GM12801 (cell line): ENCODE data around the gene JUP.

Source experiments
- CTCF ChIP-seq: IDR thresholded peaks from one replicate; pipeline ENCODE4 v1.5.1; 2011; ENCODE audit warnings: control low read depth; ENCODE audit not compliant: insufficient read length; ENCODE audit errors: extremely low read depth

Gene JUP

DNA sequence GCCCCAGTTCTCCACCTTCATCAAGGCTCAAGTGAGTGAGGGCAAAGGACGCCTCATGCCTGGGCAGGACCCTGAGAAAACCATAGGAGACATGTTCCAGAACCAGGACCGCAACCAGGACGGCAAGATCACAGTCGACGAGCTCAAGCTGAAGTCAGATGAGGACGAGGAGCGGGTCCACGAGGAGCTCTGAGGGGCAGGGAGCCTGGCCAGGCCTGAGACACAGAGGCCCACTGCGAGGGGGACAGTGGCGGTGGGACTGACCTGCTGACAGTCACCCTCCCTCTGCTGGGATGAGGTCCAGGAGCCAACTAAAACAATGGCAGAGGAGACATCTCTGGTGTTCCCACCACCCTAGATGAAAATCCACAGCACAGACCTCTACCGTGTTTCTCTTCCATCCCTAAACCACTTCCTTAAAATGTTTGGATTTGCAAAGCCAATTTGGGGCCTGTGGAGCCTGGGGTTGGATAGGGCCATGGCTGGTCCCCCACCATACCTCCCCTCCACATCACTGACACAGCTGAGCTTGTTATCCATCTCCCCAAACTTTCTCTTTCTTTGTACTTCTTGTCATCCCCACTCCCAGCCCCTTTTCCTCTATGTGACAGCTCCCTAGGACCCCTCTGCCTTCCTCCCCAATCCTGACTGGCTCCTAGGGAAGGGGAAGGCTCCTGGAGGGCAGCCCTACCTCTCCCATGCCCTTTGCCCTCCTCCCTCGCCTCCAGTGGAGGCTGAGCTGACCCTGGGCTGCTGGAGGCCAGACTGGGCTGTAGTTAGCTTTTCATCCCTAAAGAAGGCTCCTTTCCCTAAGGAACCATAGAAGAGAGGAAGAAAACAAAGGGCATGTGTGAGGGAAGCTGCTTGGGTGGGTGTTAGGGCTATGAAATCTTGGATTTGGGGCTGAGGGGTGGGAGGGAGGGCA, 36.0 kb upstream of the JUP start:
- no peak for TF ChIP-seq CTCF

GRCh38 chr17:41821776-41822175, 35.3 kb upstream of the JUP start:
- TF ChIP-seq CTCF, result no peak

DNA sequence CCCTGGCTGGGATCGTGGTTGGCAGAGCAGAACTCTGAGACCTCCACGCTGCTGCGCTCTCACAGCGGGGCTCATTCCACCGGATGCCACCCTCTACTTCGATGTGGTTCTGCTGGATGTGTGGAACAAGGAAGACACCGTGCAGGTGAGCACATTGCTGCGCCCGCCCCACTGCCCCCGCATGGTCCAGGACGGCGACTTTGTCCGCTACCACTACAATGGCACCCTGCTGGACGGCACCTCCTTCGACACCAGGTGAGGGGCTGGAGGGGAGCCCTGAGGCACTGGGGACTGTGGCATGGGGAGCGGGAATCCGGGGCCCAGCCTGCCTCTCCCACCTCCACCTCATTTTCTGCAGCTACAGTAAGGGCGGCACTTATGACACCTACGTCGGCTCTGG, 31.5 kb upstream of the JUP start:
- TF ChIP-seq CTCF, result no peak

GRCh38 chr17:41816637-41817320, 30.3 kb upstream of the JUP start:
- TF ChIP-seq CTCF, result no peak

- no peak for TF ChIP-seq CTCF
These were observed 27.7 kb upstream of the JUP start for GRCh38 chr17:41814195-41814594.

- no peak for TF ChIP-seq CTCF
These were observed 27.2 kb upstream of the JUP start for GRCh38 chr17:41813699-41814124.

DNA sequence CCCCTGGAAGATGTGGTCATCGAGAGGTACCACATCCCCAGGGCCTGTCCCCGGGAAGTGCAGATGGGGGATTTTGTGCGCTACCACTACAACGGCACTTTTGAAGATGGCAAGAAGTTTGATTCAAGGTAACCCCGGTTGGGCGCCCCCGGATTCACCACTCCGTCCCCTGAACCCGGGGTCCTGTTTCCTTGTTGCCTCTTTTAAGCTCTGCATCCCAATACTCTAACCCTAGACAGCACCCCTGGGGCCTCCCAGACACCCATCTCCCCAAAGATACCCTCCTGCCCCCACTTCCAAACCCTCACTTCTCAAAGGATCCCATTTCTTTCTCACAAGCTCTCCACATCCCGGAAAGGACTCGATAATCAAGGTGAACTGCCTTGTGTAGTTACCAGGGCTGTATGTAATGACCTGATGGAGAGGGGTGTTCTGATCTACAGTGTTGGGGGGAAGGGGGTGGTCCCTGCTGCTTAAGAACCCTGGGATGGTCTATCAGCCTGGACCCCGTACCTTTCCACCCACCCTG, 26.7 kb upstream of the JUP start:
- TF ChIP-seq CTCF, result no peak
